HG03060 (cell line): Measurements from ENCODE around the gene EPS8.

Experiments
- ATAC-seq: cut with Tn5 transposase; IDR thresholded peaks from one replicate; pipeline ENCODE4 v1.9.1; 2021; ENCODE audit warnings: low read depth, moderate number of reproducible peaks; ENCODE audit not compliant: unreplicated experiment

The EPS8 gene

GRCh38 chr12:15801770-15802744 is 12.9 kb upstream of the EPS8 start:
- ATAC-seq = no peak

GRCh38 chr12:15800278-15800677 is 11.1 kb upstream of the EPS8 start:
- ATAC-seq = no peak

- ATAC-seq = no peak
Measured at GRCh38 chr12:15797818-15798217, 8.6 kb upstream of the EPS8 start.

GRCh38 chr12:15796493-15797141 is 7.4 kb upstream of the EPS8 start:
- ATAC-seq = no peak

- no peak for ATAC-seq
Measured at GRCh38 chr12:15794836-15795235, 5.6 kb upstream of the EPS8 start.

GRCh38 chr12:15794196-15794595 is 5.0 kb upstream of the EPS8 start:
- no peak for ATAC-seq

GRCh38 chr12:15788233-15789219 is 662 bp downstream of the EPS8 start:
- peak; percentile 17 for ATAC-seq

- no peak for ATAC-seq
Measured at GRCh38 chr12:15787778-15788177, 1.4 kb downstream of the EPS8 start.

- no peak for ATAC-seq
Measured at GRCh38 chr12:15786772-15787171, 2.4 kb downstream of the EPS8 start.

GRCh38 chr12:15783288-15783687 is 5.9 kb downstream of the EPS8 start:
- no peak for ATAC-seq

- ATAC-seq = no peak
Measured at GRCh38 chr12:15782667-15783066, 6.5 kb downstream of the EPS8 start.

GRCh38 chr12:15779925-15780324 is 9.3 kb downstream of the EPS8 start:
- no peak for ATAC-seq

- no peak for ATAC-seq
Measured at GRCh38 chr12:15778126-15778525, 11.1 kb downstream of the EPS8 start.

- no peak for ATAC-seq
Measured at GRCh38 chr12:15777355-15778012, 11.7 kb downstream of the EPS8 start.

GRCh38 chr12:15776532-15776931 is 12.7 kb downstream of the EPS8 start:
- ATAC-seq = no peak

GRCh38 chr12:15774819-15775218 is 14.4 kb downstream of the EPS8 start:
- no peak for ATAC-seq

- ATAC-seq = no peak
Measured at GRCh38 chr12:15772405-15773018, 16.7 kb downstream of the EPS8 start.

- ATAC-seq = no peak
Measured at GRCh38 chr12:15770581-15770980, 18.6 kb downstream of the EPS8 start.

- ATAC-seq = no peak
Measured at GRCh38 chr12:15770021-15770420, 19.2 kb downstream of the EPS8 start.

- ATAC-seq = no peak
Measured at GRCh38 chr12:15769586-15769985, 19.6 kb downstream of the EPS8 start.
